ENCODE measurements around the gene APOBEC4. TPM values are rescaled to one million over a fixed set of nuclear protein-coding genes. Genes with fewer than 3 reads are reported as not detected.

The APOBEC4 gene, protein sequence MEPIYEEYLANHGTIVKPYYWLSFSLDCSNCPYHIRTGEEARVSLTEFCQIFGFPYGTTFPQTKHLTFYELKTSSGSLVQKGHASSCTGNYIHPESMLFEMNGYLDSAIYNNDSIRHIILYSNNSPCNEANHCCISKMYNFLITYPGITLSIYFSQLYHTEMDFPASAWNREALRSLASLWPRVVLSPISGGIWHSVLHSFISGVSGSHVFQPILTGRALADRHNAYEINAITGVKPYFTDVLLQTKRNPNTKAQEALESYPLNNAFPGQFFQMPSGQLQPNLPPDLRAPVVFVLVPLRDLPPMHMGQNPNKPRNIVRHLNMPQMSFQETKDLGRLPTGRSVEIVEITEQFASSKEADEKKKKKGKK
- polyA plus RNA-seq (2011; rRNA removed) (not detected in 2 replicates), polyA minus RNA-seq (2011; rRNA and poly(A)+ RNA removed) (not detected in 2 replicates)

DNA sequence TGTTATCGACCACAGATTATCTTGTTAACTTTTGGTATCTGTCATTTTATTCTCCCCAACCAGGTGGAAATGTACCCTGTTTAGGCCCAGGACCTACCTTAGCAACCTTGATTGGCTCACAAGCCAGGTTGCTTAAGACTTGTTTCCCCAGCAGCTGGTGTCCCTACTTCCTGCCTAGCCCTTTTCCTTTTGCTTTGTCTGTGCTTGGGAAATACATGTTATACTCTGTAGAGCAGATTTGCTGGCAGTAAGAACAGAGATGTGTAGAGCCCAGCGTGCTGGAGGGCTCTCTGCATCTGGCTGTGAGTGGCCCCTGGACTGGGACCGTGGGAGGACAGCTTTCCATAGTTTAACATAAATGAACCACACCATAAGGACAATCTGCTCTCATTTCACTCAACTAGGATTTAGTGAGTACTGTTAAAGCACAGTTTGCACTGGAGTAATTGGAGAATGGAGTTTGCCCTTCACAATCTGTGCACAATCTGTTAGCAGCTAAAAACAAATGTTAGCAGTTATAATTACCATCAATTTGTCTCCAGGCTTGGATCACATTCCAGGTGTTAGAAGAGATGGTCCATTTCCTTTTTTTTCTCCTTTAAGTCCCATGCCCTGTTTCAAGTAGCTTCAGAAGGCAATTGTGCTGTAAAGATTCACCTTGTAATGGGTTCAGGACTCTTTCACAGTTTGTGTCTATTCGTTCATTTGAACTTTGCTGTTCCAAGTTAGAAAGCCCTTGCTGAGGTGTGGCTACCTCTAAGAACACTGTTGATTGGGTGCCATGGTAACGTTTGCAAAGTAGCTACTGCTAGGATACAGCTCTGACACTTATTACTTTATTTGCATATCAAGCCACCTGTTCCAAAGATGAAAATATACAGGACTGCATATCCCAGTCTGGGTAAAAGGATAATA lies at the start of gene APOBEC4:
Gene APOBEC4, minus strand, starts transcription at position 770 of the 915 bp plus-strand sequence. CDS start 4,535 bp downstream, outside the sequence.
- DNase-seq (ENCODE audit: low read depth), result no peak
- POLR2A ChIA-PET, result no interaction called here
- CTCF ChIA-PET, result interaction anchor here (1.5 to 6.8 kb wide), 2 partner anchors 33 to 263 kb away, joined by 7 to 106 read pairs; no protein-coding TSS in a partner anchor
- Histone ChIP-seq H3K36me3 (ENCODE audit: control insufficient read depth, insufficient read depth, low read length) (no peaks in the 10 kb centered on the region), H3K27me3 (ENCODE audit: control insufficient read depth, insufficient read depth, low read length) (no peaks in the 10 kb centered on the region), H3K4me3 (ENCODE audit: low read depth, low read length) (no peak within 1 kb of the TSS)
- TF ChIP-seq, protein P1, sequence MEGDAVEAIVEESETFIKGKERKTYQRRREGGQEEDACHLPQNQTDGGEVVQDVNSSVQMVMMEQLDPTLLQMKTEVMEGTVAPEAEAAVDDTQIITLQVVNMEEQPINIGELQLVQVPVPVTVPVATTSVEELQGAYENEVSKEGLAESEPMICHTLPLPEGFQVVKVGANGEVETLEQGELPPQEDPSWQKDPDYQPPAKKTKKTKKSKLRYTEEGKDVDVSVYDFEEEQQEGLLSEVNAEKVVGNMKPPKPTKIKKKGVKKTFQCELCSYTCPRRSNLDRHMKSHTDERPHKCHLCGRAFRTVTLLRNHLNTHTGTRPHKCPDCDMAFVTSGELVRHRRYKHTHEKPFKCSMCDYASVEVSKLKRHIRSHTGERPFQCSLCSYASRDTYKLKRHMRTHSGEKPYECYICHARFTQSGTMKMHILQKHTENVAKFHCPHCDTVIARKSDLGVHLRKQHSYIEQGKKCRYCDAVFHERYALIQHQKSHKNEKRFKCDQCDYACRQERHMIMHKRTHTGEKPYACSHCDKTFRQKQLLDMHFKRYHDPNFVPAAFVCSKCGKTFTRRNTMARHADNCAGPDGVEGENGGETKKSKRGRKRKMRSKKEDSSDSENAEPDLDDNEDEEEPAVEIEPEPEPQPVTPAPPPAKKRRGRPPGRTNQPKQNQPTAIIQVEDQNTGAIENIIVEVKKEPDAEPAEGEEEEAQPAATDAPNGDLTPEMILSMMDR (IDR thresholded peaks at IDR 0.05; ENCODE audit: insufficient read depth, low read depth, low read length), result no peak

DNA sequence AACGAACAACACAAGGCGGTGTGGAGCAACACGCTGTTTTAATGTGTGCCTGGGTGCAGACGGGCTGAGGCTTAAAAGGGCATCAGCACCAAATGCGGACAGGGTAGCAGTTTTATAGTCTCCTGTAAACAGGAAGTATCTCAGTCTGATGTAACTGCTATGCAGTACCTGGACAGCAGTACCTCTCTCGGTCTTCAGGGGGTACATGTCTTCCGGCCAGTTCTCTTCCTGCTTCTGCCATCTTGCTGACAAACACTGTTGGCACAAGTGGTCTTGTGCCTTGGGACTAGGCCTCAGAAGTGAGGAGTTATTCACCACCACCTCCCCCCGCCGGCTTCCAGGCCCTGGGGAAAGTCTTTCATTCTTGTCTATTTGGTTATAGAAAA lies 49.7 kb upstream of the APOBEC4 start:
- Histone ChIP-seq H3K27me3 (ENCODE audit: control insufficient read depth, insufficient read depth, low read length) (no peaks in the 10 kb centered on the region), H3K36me3 (ENCODE audit: control insufficient read depth, insufficient read depth, low read length) (no peaks in the 10 kb centered on the region), H3K4me3 (ENCODE audit: low read depth, low read length) (no peak overlapping the region)
- CTCF ChIA-PET, result interaction anchor here (1.0 kb wide), 1 partner anchor 18 kb away, joined by 4 read pairs; no protein-coding TSS in a partner anchor
- no peak for DNase-seq (ENCODE audit: low read depth)
- POLR2A ChIA-PET, result no interaction called here
- TF ChIP-seq, protein P1 (IDR thresholded peaks at IDR 0.05; ENCODE audit: insufficient read depth, low read depth, low read length), result no peak

DNA sequence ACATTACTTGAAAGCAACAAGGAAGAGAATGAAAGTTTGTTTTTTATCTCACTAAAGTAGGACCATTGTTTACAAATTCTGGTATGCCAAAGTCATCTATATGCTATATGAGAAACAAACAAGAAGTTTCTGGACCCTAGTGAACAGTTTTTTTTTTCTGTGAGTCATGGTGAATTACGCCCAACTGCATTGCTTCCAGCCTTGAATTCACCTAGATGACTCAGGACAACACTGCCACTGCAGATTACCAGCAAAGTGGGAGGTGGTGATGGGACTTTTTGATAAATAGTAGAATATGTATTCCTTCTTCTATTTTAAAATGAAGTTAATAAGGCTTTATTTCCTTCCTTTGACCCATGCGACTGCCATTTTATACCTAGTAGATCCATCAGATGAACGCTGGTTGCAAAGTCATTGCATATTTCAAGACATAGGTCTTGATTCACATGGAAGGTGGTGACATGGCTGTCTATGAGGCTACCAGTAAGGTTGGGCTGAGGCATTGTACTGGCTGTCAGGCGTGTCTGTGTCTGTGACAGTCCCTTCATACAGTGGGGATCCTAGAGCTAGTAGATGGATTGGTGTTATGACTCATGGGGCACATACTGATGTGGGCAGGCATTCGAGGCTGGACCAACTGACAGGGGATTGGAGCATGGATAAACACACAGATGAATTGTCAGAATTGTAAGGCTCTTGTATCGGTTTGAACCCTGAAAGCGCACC lies 49.1 kb upstream of the APOBEC4 start:
- ChIA-PET POLR2A (no interaction called here), CTCF (interaction anchor here (0.6 kb wide), 1 partner anchor 146 kb away, joined by 4 read pairs; no protein-coding TSS in a partner anchor)
- no peak for DNase-seq (ENCODE audit: low read depth)
- H3K27me3 ChIP-seq (ENCODE audit: control insufficient read depth, insufficient read depth, low read length), result no peaks in the 10 kb centered on the region
- H3K36me3 ChIP-seq (ENCODE audit: control insufficient read depth, insufficient read depth, low read length), result no peaks in the 10 kb centered on the region
- TF ChIP-seq, protein P1 (IDR thresholded peaks at IDR 0.05; ENCODE audit: insufficient read depth, low read depth, low read length), result no peak
- H3K4me3 ChIP-seq (ENCODE audit: low read depth, low read length), result no peak overlapping the region

DNA sequence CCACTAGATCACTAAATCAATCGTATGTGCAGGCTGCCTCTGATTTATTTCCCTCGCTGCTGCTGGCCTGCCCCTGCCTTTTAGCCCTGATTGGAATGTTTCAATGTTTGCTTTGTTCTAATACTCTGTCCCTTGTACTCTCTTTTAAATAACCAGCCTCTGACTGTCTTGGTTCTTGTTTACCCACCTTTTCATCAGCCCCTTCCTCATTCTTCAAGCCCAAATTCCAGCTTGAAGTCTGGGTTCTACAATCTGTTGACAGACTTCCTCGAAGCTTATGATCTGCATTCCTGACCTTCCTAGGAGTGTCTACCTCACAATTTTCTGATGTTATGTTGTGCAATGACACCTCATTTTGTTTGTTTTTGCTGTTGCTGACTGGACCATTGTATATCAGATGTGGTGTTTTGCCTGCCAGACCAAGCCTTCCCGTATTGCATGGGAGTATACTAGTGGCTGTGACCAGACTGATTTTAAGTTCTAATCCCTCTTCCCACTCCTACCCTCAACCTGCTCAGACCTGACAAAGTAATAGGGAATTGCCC lies 46.6 kb upstream of the APOBEC4 start:
- H3K27me3 ChIP-seq (ENCODE audit: control insufficient read depth, insufficient read depth, low read length), result no peaks in the 10 kb centered on the region
- ChIA-PET CTCF (interaction anchor here (1.5 kb wide), 1 partner anchor 14 kb away, joined by 3 read pairs; no protein-coding TSS in a partner anchor), POLR2A (no interaction called here)
- DNase-seq (ENCODE audit: low read depth), result no peak
- H3K36me3 ChIP-seq (ENCODE audit: control insufficient read depth, insufficient read depth, low read length), result no peaks in the 10 kb centered on the region
- H3K4me3 ChIP-seq (ENCODE audit: low read depth, low read length), result no peak overlapping the region
- TF ChIP-seq, protein P1 (IDR thresholded peaks at IDR 0.05; ENCODE audit: insufficient read depth, low read depth, low read length), result no peak
